ENCODE measurements around the gene PCBP3. TPM values are rescaled to one million over a fixed set of nuclear protein-coding genes. Genes with fewer than 3 reads are reported as not detected.

PCBP3 gene
- total and polyA plus RNA-seq, 2 donors from 2014 or later = 2.3 to 5.4 TPM

DNA sequence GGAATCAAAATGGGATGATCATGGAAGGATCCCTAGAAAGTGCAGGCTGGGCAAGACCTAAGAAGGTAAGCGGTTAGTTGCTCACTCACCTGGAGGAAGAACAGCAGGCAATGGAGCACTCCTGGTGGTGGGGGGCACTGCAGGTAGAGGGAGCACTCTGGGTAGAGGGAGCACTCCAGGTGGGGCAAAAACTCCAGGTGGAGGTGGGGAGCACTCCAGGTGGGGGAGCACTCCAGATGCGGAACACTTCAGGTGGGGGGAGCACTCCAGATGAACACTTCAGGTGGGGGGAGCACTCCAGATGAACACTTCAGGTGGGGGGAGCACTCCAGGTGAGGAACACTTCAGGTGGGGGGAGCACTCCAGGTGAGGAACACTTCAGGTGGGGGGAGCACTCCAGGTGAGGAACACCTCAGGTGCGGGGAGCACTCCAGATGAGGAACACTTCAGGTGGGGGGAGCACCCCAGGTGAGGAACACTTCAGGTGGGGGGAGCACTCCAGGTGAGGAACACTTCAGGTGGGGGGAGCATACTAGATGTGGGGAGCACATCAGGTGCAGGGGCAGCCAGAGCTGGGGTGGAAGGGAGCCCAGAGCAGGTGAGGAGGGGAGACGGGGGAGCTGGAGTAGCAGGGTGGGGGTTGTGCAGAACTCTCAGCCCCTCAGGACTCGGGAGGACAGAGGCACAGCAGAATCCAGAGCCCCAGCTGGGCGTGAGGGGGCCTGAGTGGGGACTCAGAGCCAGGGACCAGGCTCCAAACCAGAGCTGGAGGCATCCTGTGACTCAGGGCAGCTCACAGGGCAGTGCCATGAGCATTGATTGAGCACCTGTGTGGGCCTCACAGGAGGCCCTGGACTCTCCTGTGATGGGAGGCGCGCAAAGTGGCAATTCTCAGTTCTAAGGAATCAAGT is 300.4 kb downstream of the PCBP3 start:
- intact Hi-C loops (cut with DNase I) = no loop called here
- no peaks in the 10 kb centered on the region for H3K4me1 ChIP-seq (ENCODE audit: control insufficient read depth in 2 of 3, insufficient read depth in 2 of 3, low read depth in 1 of 3, low read length in 3 of 3)
- no peak overlapping the region for H3K9ac ChIP-seq (ENCODE audit: low read length in 3 of 3)
- H3K4me3 ChIP-seq (ENCODE audit: low read length in 3 of 3) = no peak overlapping the region
- H3K27me3 ChIP-seq (ENCODE audit: control insufficient read depth, insufficient read depth, low read length) = no peaks in the 10 kb centered on the region
- no peaks in the 10 kb centered on the region for H3K36me3 ChIP-seq (ENCODE audit: control insufficient read depth in 2 of 3, insufficient read depth in 3 of 3, low read length in 3 of 3)
- TF ChIP-seq, protein P1, sequence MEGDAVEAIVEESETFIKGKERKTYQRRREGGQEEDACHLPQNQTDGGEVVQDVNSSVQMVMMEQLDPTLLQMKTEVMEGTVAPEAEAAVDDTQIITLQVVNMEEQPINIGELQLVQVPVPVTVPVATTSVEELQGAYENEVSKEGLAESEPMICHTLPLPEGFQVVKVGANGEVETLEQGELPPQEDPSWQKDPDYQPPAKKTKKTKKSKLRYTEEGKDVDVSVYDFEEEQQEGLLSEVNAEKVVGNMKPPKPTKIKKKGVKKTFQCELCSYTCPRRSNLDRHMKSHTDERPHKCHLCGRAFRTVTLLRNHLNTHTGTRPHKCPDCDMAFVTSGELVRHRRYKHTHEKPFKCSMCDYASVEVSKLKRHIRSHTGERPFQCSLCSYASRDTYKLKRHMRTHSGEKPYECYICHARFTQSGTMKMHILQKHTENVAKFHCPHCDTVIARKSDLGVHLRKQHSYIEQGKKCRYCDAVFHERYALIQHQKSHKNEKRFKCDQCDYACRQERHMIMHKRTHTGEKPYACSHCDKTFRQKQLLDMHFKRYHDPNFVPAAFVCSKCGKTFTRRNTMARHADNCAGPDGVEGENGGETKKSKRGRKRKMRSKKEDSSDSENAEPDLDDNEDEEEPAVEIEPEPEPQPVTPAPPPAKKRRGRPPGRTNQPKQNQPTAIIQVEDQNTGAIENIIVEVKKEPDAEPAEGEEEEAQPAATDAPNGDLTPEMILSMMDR (IDR thresholded peaks at IDR 0.05; ENCODE audit: borderline replicate concordance, extremely low read depth, insufficient read depth) = no peak
- no peak overlapping the region for H3K27ac ChIP-seq (ENCODE audit: low read depth in 2 of 2, low read length in 2 of 2)
- DNase-seq (no peak), FAIRE-seq (no peak)
- H3K9me3 ChIP-seq (ENCODE audit: control insufficient read depth in 2 of 3, insufficient read depth in 1 of 3, low read length in 3 of 3) = no peaks in the 10 kb centered on the region

DNA sequence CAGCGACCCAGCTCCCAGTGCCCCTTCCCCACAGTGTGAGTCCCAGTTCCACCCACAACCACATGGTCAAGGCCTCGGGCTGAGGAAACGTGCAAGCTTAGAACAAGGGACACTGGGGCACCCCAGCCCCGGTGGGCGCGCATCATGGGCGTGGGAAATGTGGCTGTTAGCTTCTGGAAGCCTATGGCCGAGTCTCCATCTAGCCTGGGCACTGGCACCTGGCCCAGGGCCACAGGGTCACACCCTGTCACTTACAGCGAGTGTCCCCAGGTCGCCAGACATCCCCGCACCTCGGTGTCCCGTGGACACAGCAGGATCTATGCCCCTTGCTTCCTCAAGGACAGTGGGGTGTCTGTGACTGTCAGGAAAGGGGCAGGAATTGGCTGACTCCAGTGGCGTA is 301.1 kb downstream of the PCBP3 start:
- Histone ChIP-seq H3K27ac (ENCODE audit: low read depth in 2 of 2, low read length in 2 of 2) (no peak overlapping the region), H3K36me3 (ENCODE audit: control insufficient read depth in 2 of 3, insufficient read depth in 3 of 3, low read length in 3 of 3) (no peaks in the 10 kb centered on the region), H3K27me3 (ENCODE audit: control insufficient read depth, insufficient read depth, low read length) (no peaks in the 10 kb centered on the region), H3K9ac (ENCODE audit: low read length in 3 of 3) (no peak overlapping the region), H3K9me3 (ENCODE audit: control insufficient read depth in 2 of 3, insufficient read depth in 1 of 3, low read length in 3 of 3) (no peaks in the 10 kb centered on the region), H3K4me3 (ENCODE audit: low read length in 3 of 3) (no peak overlapping the region), H3K4me1 (ENCODE audit: control insufficient read depth in 2 of 3, insufficient read depth in 2 of 3, low read depth in 1 of 3, low read length in 3 of 3) (no peaks in the 10 kb centered on the region)
- TF ChIP-seq, protein P1 (IDR thresholded peaks at IDR 0.05; ENCODE audit: borderline replicate concordance, extremely low read depth, insufficient read depth) = no peak
- intact Hi-C loops (cut with DNase I) = no loop called here
- DNase-seq (no peak), FAIRE-seq (no peak)

DNA sequence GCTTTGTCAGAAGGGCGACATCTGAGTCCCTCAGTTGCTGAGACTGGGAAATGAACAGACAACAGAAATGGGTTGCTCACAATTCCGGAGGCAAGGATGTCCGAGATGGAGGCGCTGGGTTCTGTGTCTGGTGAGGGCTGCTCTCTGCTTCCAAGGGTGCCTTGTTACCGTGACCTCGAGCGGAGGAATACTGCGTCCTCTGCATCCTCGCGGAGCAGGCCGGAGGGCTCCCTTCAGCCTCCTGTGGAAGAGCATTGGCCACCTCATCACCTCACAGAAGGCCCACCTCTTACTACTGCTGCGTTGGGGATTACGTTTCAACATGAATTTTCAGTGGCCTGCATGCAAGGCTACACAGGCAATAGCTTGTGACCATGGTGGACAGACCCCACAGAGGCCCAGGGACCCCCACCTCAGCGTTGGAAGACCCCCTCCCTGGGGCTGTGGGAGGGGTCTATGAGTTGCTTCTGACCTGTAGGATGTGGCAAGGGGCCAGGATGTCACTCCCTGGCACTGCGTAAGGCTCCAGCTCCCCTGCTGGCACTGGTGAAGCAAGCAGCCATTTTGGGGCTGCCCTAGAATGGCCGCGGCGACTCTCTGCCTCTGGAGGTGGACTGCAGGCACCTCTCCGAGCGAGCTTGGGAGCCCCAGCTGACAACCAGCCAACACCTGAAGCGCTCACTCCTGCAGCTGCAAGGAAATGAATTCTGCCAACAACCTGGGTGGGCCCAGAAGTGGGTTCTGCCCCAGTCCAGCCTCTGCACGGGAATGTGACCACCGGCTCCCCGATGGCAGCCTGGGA is 301.7 kb downstream of the PCBP3 start:
- Histone ChIP-seq H3K27ac (ENCODE audit: low read depth in 2 of 2, low read length in 2 of 2) (no peak overlapping the region), H3K9me3 (ENCODE audit: control insufficient read depth in 2 of 3, insufficient read depth in 1 of 3, low read length in 3 of 3) (no peaks in the 10 kb centered on the region), H3K4me1 (ENCODE audit: control insufficient read depth in 2 of 3, insufficient read depth in 2 of 3, low read depth in 1 of 3, low read length in 3 of 3) (peaks cover 0 to 2% (median 0%) of the 10 kb centered on the region in 3 donors), H3K9ac (ENCODE audit: low read length in 3 of 3) (no peak overlapping the region), H3K36me3 (ENCODE audit: control insufficient read depth in 2 of 3, insufficient read depth in 3 of 3, low read length in 3 of 3) (no peaks in the 10 kb centered on the region), H3K27me3 (ENCODE audit: control insufficient read depth, insufficient read depth, low read length) (no peaks in the 10 kb centered on the region), H3K4me3 (ENCODE audit: low read length in 3 of 3) (no peak overlapping the region)
- DNase-seq (no peak), FAIRE-seq (no peak)
- TF ChIP-seq, protein P1 (IDR thresholded peaks at IDR 0.05; ENCODE audit: borderline replicate concordance, extremely low read depth, insufficient read depth) = no peak
- intact Hi-C loops (cut with DNase I) = no loop called here

Data from kidney (tissue), 14 donors.